Measurements from ENCODE around the gene SEPTIN5. TPM values are rescaled to one million over a fixed set of nuclear protein-coding genes. Genes with fewer than 3 reads are reported as not detected.

The SEPTIN5 gene
- total RNA-seq, 1 experiment from 2014 or later: 50.4 TPM

- Histone ChIP-seq H3K27ac (ENCODE audit: low read depth, low read length, poor library complexity, severe bottlenecking) (no peak overlapping the region), H3K4me1 (ENCODE audit: insufficient read depth, low read length, poor library complexity, severe bottlenecking) (no peaks in the 10 kb centered on the region), H3K36me3 (ENCODE audit: insufficient read depth, low read length, poor library complexity, severe bottlenecking) (no peaks in the 10 kb centered on the region), H3K9me3 (ENCODE audit: low read depth, low read length, poor library complexity, severe bottlenecking) (no peaks in the 10 kb centered on the region), H3K4me3 (ENCODE audit: low read depth, low read length, poor library complexity, severe bottlenecking) (no peak overlapping the region), H3K27me3 (replicated peaks; ENCODE audit: insufficient read depth, low read depth, low read length, poor library complexity) (no peaks in the 10 kb centered on the region)
- CTCF ChIA-PET: no interaction called here
- intact Hi-C loops (cut with micrococcal nuclease; ENCODE audit: unreplicated experiment): no loop called here
- POLR2A ChIA-PET (ENCODE audit: low non-redundant PET): no interaction called here
- TF ChIP-seq CTCF (conservative IDR thresholded peaks at IDR 0.05; ENCODE audit: low read depth, low read length) (no peak), EZH2 (IDR thresholded peaks at IDR 0.05; ENCODE audit: borderline replicate concordance, low read depth, low read length, poor library complexity, severe bottlenecking) (no peak)
- DNase-seq (ENCODE audit: low spot score): no peak
- no TSS peak for BruUV-seq (replicated peaks)
Observed at GRCh38 chr22:19747551-19747950, 33.2 kb downstream of the SEPTIN5 start.

- H3K27ac ChIP-seq (ENCODE audit: low read depth, low read length, poor library complexity, severe bottlenecking): no peak overlapping the region
- H3K9me3 ChIP-seq (ENCODE audit: low read depth, low read length, poor library complexity, severe bottlenecking): no peaks in the 10 kb centered on the region
- BruUV-seq (replicated peaks): no TSS peak
- TF ChIP-seq CTCF (conservative IDR thresholded peaks at IDR 0.05; ENCODE audit: low read depth, low read length) (no peak), EZH2 (IDR thresholded peaks at IDR 0.05; ENCODE audit: borderline replicate concordance, low read depth, low read length, poor library complexity, severe bottlenecking) (no peak)
- no peak for DNase-seq (ENCODE audit: low spot score)
- H3K4me3 ChIP-seq (ENCODE audit: low read depth, low read length, poor library complexity, severe bottlenecking): no peak overlapping the region
- H3K36me3 ChIP-seq (ENCODE audit: insufficient read depth, low read length, poor library complexity, severe bottlenecking): no peaks in the 10 kb centered on the region
- H3K4me1 ChIP-seq (ENCODE audit: insufficient read depth, low read length, poor library complexity, severe bottlenecking): no peaks in the 10 kb centered on the region
- H3K27me3 ChIP-seq (replicated peaks; ENCODE audit: insufficient read depth, low read depth, low read length, poor library complexity): no peaks in the 10 kb centered on the region
- CTCF ChIA-PET: no interaction called here
- POLR2A ChIA-PET (ENCODE audit: low non-redundant PET): interaction anchor here (1.0 kb wide), 1 partner anchor 193 kb away, joined by 3 read pairs; the partner anchor contains the start of genes COMT and TXNRD2
- intact Hi-C loops (cut with micrococcal nuclease; ENCODE audit: unreplicated experiment): no loop called here
Observed at GRCh38 chr22:19748139-19748538, 33.8 kb downstream of the SEPTIN5 start.

- no TSS peak for BruUV-seq (replicated peaks)
- H3K27ac ChIP-seq (ENCODE audit: low read depth, low read length, poor library complexity, severe bottlenecking): no peak overlapping the region
- POLR2A ChIA-PET (ENCODE audit: low non-redundant PET): interaction anchor here (1.0 kb wide), 1 partner anchor 192 kb away, joined by 3 read pairs; the partner anchor contains the start of genes COMT and TXNRD2
Observed at GRCh38 chr22:19748991-19749664, 34.8 kb downstream of the SEPTIN5 start.

More at GRCh38 chr22:19748991-19749664, 34.8 kb downstream of the SEPTIN5 start:
- Histone ChIP-seq H3K4me3 (ENCODE audit: low read depth, low read length, poor library complexity, severe bottlenecking) (no peak overlapping the region), H3K4me1 (ENCODE audit: insufficient read depth, low read length, poor library complexity, severe bottlenecking) (no peaks in the 10 kb centered on the region), H3K27me3 (replicated peaks; ENCODE audit: insufficient read depth, low read depth, low read length, poor library complexity) (peaks cover 3% of the 10 kb centered on the region), H3K9me3 (ENCODE audit: low read depth, low read length, poor library complexity, severe bottlenecking) (no peaks in the 10 kb centered on the region), H3K36me3 (ENCODE audit: insufficient read depth, low read length, poor library complexity, severe bottlenecking) (no peaks in the 10 kb centered on the region)
- DNase-seq (ENCODE audit: low spot score): no peak
- intact Hi-C loops (cut with micrococcal nuclease; ENCODE audit: unreplicated experiment): no loop called here
- TF ChIP-seq EZH2 (IDR thresholded peaks at IDR 0.05; ENCODE audit: borderline replicate concordance, low read depth, low read length, poor library complexity, severe bottlenecking) (no peak), CTCF (conservative IDR thresholded peaks at IDR 0.05; ENCODE audit: low read depth, low read length) (no peak)
- CTCF ChIA-PET: no interaction called here

All from A673 (cell line).